ENCODE results near the gene ARID2. TPM values are rescaled to one million over a fixed set of nuclear protein-coding genes. Genes with fewer than 3 reads are reported as not detected.

The ARID2 gene
- total and polyA plus RNA-seq, 4 donors: 1.8 to 17.8 (median 13.2) TPM

GRCh38 chr12:45928309-45928708 is 198.8 kb downstream of the ARID2 start:
- H3K36me3 ChIP-seq (ENCODE audit: control insufficient read depth in 4 of 4, insufficient read depth in 3 of 4, low read depth in 1 of 4, low read length in 3 of 4): peaks cover 6 to 53% (median 46%) of the 10 kb centered on the region in 4 donors

GRCh38 chr12:45930369-45930768 is 200.9 kb downstream of the ARID2 start:
- no peaks in the 10 kb centered on the region for H3K9me3 ChIP-seq (ENCODE audit: control insufficient read depth in 4 of 4, low read length in 3 of 4)
- H3K4me3 ChIP-seq (ENCODE audit: low read depth in 1 of 3, low read length in 3 of 3): no peak overlapping the region
- no peak overlapping the region for H3K9ac ChIP-seq (ENCODE audit: low read depth in 1 of 2, low read length in 2 of 2)
- no peaks in the 10 kb centered on the region for H3K4me1 ChIP-seq (ENCODE audit: control insufficient read depth in 4 of 4, insufficient read depth in 4 of 4, low read length in 3 of 4)
- H3K27ac ChIP-seq (ENCODE audit: low read depth in 1 of 2, low read length in 2 of 2): no peak overlapping the region
- peaks cover 6 to 46% (median 37%) of the 10 kb centered on the region in 4 donors for H3K36me3 ChIP-seq (ENCODE audit: control insufficient read depth in 4 of 4, insufficient read depth in 3 of 4, low read depth in 1 of 4, low read length in 3 of 4)
- no peak for DNase-seq (ENCODE audit: low spot score)
- H3K27me3 ChIP-seq (ENCODE audit: control insufficient read depth in 4 of 4, insufficient read depth in 4 of 4, low read length in 3 of 4): no peaks in the 10 kb centered on the region
- WGBS: 94% methylated on average over 3 of the region's 3 CpGs
- TF ChIP-seq REST (IDR thresholded peaks at IDR 0.05): no peak
- TF ChIP-seq RXRA (IDR thresholded peaks at IDR 0.05): no peak
- no peak for TF ChIP-seq CTCF (IDR thresholded peaks at IDR 0.05; ENCODE audit: low read depth, low read length, missing input control)
- TF ChIP-seq RAD21 (IDR thresholded peaks at IDR 0.05): no peak
- no peak for TF ChIP-seq ATF3 (IDR thresholded peaks at IDR 0.05)
- TF ChIP-seq EGR1 (IDR thresholded peaks at IDR 0.05; ENCODE audit: low read depth in 2 of 2): no peak
- TF ChIP-seq FOXA1 (IDR thresholded peaks at IDR 0.05): no peak
- no peak for TF ChIP-seq HNF4A (conservative IDR thresholded peaks at IDR 0.05)

More at GRCh38 chr12:45928309-45928708, 198.8 kb downstream of the ARID2 start:
- Histone ChIP-seq H3K27me3 (ENCODE audit: control insufficient read depth in 4 of 4, insufficient read depth in 4 of 4, low read length in 3 of 4) (no peaks in the 10 kb centered on the region), H3K9ac (ENCODE audit: low read depth in 1 of 2, low read length in 2 of 2) (no peak overlapping the region), H3K27ac (ENCODE audit: low read depth in 1 of 2, low read length in 2 of 2) (no peak overlapping the region), H3K4me3 (ENCODE audit: low read depth in 1 of 3, low read length in 3 of 3) (no peak overlapping the region), H3K4me1 (ENCODE audit: control insufficient read depth in 4 of 4, insufficient read depth in 4 of 4, low read length in 3 of 4) (no peaks in the 10 kb centered on the region), H3K9me3 (ENCODE audit: control insufficient read depth in 4 of 4, low read length in 3 of 4) (no peaks in the 10 kb centered on the region)
- DNase-seq (ENCODE audit: low spot score): no peak
- 87% methylated on average over 2 of the region's 2 CpGs for WGBS
- no peak for TF ChIP-seq JUND (IDR thresholded peaks at IDR 0.05)
- no peak for TF ChIP-seq REST (IDR thresholded peaks at IDR 0.05)
- no peak for TF ChIP-seq ZBTB33 (IDR thresholded peaks at IDR 0.05)
- TF ChIP-seq SP1 (IDR thresholded peaks at IDR 0.05): no peak
- TF ChIP-seq FOXA2 (IDR thresholded peaks at IDR 0.05): no peak
- TF ChIP-seq YY1 (IDR thresholded peaks at IDR 0.05): no peak
- no peak for TF ChIP-seq MAX (IDR thresholded peaks at IDR 0.05)
- TF ChIP-seq GABPA (IDR thresholded peaks at IDR 0.05 in 1 of 2, conservative IDR thresholded peaks at IDR 0.05 in 1 of 2): no peak
- TF ChIP-seq TAF1 (conservative IDR thresholded peaks at IDR 0.05): no peak
